Measurements from ENCODE around the gene OR7A10.

The OR7A10 gene

GRCh38 chr19:14840206-14840605, 8.5 kb downstream of the OR7A10 start:
- H3K27ac ChIP-seq (replicated peaks), result no peak overlapping the region
- TF ChIP-seq, protein P1, sequence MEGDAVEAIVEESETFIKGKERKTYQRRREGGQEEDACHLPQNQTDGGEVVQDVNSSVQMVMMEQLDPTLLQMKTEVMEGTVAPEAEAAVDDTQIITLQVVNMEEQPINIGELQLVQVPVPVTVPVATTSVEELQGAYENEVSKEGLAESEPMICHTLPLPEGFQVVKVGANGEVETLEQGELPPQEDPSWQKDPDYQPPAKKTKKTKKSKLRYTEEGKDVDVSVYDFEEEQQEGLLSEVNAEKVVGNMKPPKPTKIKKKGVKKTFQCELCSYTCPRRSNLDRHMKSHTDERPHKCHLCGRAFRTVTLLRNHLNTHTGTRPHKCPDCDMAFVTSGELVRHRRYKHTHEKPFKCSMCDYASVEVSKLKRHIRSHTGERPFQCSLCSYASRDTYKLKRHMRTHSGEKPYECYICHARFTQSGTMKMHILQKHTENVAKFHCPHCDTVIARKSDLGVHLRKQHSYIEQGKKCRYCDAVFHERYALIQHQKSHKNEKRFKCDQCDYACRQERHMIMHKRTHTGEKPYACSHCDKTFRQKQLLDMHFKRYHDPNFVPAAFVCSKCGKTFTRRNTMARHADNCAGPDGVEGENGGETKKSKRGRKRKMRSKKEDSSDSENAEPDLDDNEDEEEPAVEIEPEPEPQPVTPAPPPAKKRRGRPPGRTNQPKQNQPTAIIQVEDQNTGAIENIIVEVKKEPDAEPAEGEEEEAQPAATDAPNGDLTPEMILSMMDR (IDR thresholded peaks at IDR 0.05; ENCODE audit: insufficient read depth, low read length), result no peak
- TF ChIP-seq GABPA (IDR thresholded peaks at IDR 0.05; ENCODE audit: low read depth) (no peak), POLR2AphosphoS5 (IDR thresholded peaks at IDR 0.05; ENCODE audit: low read depth) (no peak), SPI1 (IDR thresholded peaks at IDR 0.05; ENCODE audit: borderline replicate concordance, low read depth) (no peak)
- TF ChIP-seq, protein P2, sequence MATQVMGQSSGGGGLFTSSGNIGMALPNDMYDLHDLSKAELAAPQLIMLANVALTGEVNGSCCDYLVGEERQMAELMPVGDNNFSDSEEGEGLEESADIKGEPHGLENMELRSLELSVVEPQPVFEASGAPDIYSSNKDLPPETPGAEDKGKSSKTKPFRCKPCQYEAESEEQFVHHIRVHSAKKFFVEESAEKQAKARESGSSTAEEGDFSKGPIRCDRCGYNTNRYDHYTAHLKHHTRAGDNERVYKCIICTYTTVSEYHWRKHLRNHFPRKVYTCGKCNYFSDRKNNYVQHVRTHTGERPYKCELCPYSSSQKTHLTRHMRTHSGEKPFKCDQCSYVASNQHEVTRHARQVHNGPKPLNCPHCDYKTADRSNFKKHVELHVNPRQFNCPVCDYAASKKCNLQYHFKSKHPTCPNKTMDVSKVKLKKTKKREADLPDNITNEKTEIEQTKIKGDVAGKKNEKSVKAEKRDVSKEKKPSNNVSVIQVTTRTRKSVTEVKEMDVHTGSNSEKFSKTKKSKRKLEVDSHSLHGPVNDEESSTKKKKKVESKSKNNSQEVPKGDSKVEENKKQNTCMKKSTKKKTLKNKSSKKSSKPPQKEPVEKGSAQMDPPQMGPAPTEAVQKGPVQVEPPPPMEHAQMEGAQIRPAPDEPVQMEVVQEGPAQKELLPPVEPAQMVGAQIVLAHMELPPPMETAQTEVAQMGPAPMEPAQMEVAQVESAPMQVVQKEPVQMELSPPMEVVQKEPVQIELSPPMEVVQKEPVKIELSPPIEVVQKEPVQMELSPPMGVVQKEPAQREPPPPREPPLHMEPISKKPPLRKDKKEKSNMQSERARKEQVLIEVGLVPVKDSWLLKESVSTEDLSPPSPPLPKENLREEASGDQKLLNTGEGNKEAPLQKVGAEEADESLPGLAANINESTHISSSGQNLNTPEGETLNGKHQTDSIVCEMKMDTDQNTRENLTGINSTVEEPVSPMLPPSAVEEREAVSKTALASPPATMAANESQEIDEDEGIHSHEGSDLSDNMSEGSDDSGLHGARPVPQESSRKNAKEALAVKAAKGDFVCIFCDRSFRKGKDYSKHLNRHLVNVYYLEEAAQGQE (IDR thresholded peaks at IDR 0.05; ENCODE audit: insufficient replicate concordance, low read depth), result no peak
- no peak for DNase-seq (ENCODE audit: low read depth in 1 of 2, low spot score in 1 of 2)
- H3K4me3 ChIP-seq (replicated peaks; ENCODE audit: insufficient read depth, low read length), result no peak overlapping the region
- H3K27me3 ChIP-seq (ENCODE audit: insufficient read depth, poor library complexity, severe bottlenecking), result no peaks in the 10 kb centered on the region

DNA sequence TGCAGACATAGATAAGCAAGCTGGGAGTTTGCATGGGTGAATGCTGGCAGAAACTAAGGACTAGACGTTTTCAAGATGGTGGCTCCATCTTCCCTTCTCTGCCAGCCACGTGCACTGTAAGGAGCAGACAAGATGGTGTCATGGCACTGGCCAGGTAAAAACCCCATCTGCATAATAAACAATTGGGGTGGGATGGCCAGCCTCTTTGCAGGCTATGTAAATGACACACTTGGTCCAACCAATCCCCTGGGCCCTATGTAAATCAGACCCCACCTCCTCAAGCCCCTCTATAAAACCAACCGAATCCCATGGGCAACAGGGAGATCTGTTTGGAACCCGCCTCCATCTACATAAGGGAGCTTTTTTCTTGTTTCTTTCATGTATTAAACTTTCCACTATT, 11.3 kb downstream of the OR7A10 start:
- H3K27me3 ChIP-seq (ENCODE audit: insufficient read depth, poor library complexity, severe bottlenecking), result no peaks in the 10 kb centered on the region
- TF ChIP-seq POLR2AphosphoS5 (IDR thresholded peaks at IDR 0.05; ENCODE audit: low read depth) (no peak), GABPA (IDR thresholded peaks at IDR 0.05; ENCODE audit: low read depth) (no peak), SPI1 (IDR thresholded peaks at IDR 0.05; ENCODE audit: borderline replicate concordance, low read depth) (no peak)
- TF ChIP-seq, protein P1 (IDR thresholded peaks at IDR 0.05; ENCODE audit: insufficient read depth, low read length), result no peak
- TF ChIP-seq, protein P2 (IDR thresholded peaks at IDR 0.05; ENCODE audit: insufficient replicate concordance, low read depth), result no peak
- no peak for DNase-seq (ENCODE audit: low read depth in 1 of 2, low spot score in 1 of 2)
- no peak overlapping the region for H3K4me3 ChIP-seq (replicated peaks; ENCODE audit: insufficient read depth, low read length)
- no peak overlapping the region for H3K27ac ChIP-seq (replicated peaks)

DNA sequence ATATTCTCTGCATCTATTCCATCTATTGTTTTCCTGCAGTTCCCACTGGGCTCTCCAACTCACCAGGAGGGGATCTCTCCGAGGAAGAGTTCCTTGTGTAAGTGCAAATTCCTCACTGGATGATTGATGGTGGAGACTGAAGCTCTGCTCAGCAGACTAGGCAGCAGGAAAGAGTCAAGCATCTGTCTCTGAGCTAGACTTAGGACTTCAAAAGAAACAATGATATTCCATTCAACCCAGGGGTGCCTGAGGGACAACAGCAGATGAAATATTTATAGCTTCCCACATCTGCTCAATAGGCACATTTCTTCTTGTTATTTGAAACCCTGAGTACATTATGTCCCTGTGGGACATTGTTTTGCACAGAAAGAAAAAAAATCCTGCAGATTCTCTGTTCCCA, 13.7 kb downstream of the OR7A10 start, which contains the start of the genes OR7A5 and OR7C1:
TSS of gene OR7A5 (minus strand) at position 175 of the 400 bp plus-strand sequence. CDS start 6,944 bp downstream, outside the sequence.
TSS of gene OR7C1 (minus strand) at position 175 of the 400 bp plus-strand sequence. CDS start 35,049 bp downstream, outside the sequence.
- DNase-seq (ENCODE audit: low read depth in 1 of 2, low spot score in 1 of 2), result no peak
- Histone ChIP-seq H3K4me3 (replicated peaks; ENCODE audit: insufficient read depth, low read length) (no peak within 1 kb of the TSS), H3K27me3 (ENCODE audit: insufficient read depth, poor library complexity, severe bottlenecking) (no peaks in the 10 kb centered on the region), H3K27ac (replicated peaks) (no peak within 1 kb of the TSS)
- TF ChIP-seq POLR2AphosphoS5 (IDR thresholded peaks at IDR 0.05; ENCODE audit: low read depth), result no peak
- no peak for TF ChIP-seq SPI1 (IDR thresholded peaks at IDR 0.05; ENCODE audit: borderline replicate concordance, low read depth)
- TF ChIP-seq, protein P1 (IDR thresholded peaks at IDR 0.05; ENCODE audit: insufficient read depth, low read length), result no peak

GRCh38 chr19:14830702-14831101, 18.0 kb downstream of the OR7A10 start:
- DNase-seq (ENCODE audit: low read depth in 1 of 2, low spot score in 1 of 2), result no peak
- no peak overlapping the region for H3K27ac ChIP-seq (replicated peaks)
- H3K27me3 ChIP-seq (ENCODE audit: insufficient read depth, poor library complexity, severe bottlenecking), result no peaks in the 10 kb centered on the region
- TF ChIP-seq, protein P2 (IDR thresholded peaks at IDR 0.05; ENCODE audit: insufficient replicate concordance, low read depth), result no peak
- TF ChIP-seq SPI1 (IDR thresholded peaks at IDR 0.05; ENCODE audit: borderline replicate concordance, low read depth) (no peak), GABPA (IDR thresholded peaks at IDR 0.05; ENCODE audit: low read depth) (no peak), POLR2AphosphoS5 (IDR thresholded peaks at IDR 0.05; ENCODE audit: low read depth) (no peak)
- TF ChIP-seq, protein P1 (IDR thresholded peaks at IDR 0.05; ENCODE audit: insufficient read depth, low read length), result no peak
- no peak overlapping the region for H3K4me3 ChIP-seq (replicated peaks; ENCODE audit: insufficient read depth, low read length)

Data from HL-60 (cell line).